Esophagus muscularis mucosa (tissue), 4 donors: ENCODE results near the gene EML6. TPM values are rescaled to one million over a fixed set of nuclear protein-coding genes. Genes with fewer than 3 reads are reported as not detected.

Source experiments
- DNase-seq: peaks from one replicate; pipeline ENCODE4 v3.0.0-alpha.2; 2017; ENCODE audit errors: extremely low spot score
- H3K27ac ChIP-seq, 4 donors: fragments of 200-600 bp; sonication (generic); replicated peaks in 1 of 4; 1 replicate in 3 of 4; 2 replicates in 1 of 4; pipeline ENCODE4 v1.5.1; 2016 to 2019; ENCODE audit warnings: mild to moderate bottlenecking in 1 of 4
- H3K27me3 ChIP-seq, 4 donors: fragments of 200-600 bp; sonication (generic); one replicate each; pipeline versions ENCODE4 v1.5.1 to v1.6.0; 2016 to 2019
- H3K36me3 ChIP-seq, 4 donors: fragments of 200-600 bp; sonication (generic); one replicate each; pipeline ENCODE4 v1.5.1; 2016 to 2019
- H3K4me1 ChIP-seq, 4 donors: fragments of 200-600 bp; sonication (generic); one replicate each; pipeline ENCODE4 v1.5.1; 2016 to 2019
- H3K4me3 ChIP-seq, 4 donors: fragments of 200-600 bp; sonication (generic); 1 replicate in 2 of 4; 2 replicates in 2 of 4; pipeline ENCODE4 v1.5.1; 2016 to 2019; ENCODE audit warnings: mild to moderate bottlenecking in 4 of 4, moderate library complexity in 1 of 4
- H3K9me3 ChIP-seq, 4 donors: fragments of 200-600 bp; sonication (generic); 1 replicate in 3 of 4; 2 replicates in 1 of 4; pipeline ENCODE4 v1.5.1; 2016 to 2019
- EP300 ChIP-seq: sonication (generic); formaldehyde crosslinking; IDR thresholded peaks from one replicate; pipeline ENCODE4 v1.6.1; 2017; ENCODE audit warnings: antibody characterized with exemption
- POLR2A ChIP-seq: fragments of 450-650 bp; IDR thresholded peaks from one replicate; pipeline ENCODE4 v1.6.1; 2017; ENCODE audit warnings: antibody characterized with exemption, moderate library complexity, mild to moderate bottlenecking, low read depth
- POLR2AphosphoS5 ChIP-seq, 2 donors: sonication (generic); formaldehyde crosslinking; IDR thresholded peaks; one replicate each; pipeline ENCODE4 v1.6.1; 2017; ENCODE audit warnings: antibody characterized with exemption in 2 of 2
- WGBS: methylation state at CpG from one replicate; pipeline ENCODE4 v1.1.5; 2018; 5-methylcytosine and 5-hydroxymethylcytosine counted together
- intact Hi-C: fragments of 100-400 bp; cut with DNase I; formaldehyde crosslinking; loops from one replicate; pipeline ENCODE4 v1.15.1; 2023
- total RNA-seq, 4 donors: library from RNA; depleted of rRNA; stranded (reverse); fragments of >200 nt; gene quantifications; one replicate each; pipeline versions ENCODE4 v1.1.0 to v1.2.1, GENCODE V29; 2016
- TF ChIP-seq, protein P1 (sequence below), 3 experiments: fragments of 200-600 bp in 2 of 3; fragments of 450-650 bp in 1 of 3; sonication (generic) in 2 of 3; IDR thresholded peaks; one replicate each; pipeline ENCODE4 v1.5.1; 2017 to 2019; ENCODE audit warnings: antibody characterized with exemption in 3 of 3, mild to moderate bottlenecking in 2 of 3, moderate library complexity in 1 of 3

The EML6 gene
- total RNA-seq, 4 donors from 2014 or later = 0.75 to 4.6 (median 0.89) TPM

GRCh38 chr2:54979321-54980044 is 256.0 kb downstream of the EML6 start:
- TF ChIP-seq POLR2AphosphoS5 (IDR thresholded peaks at IDR 0.05) (no peak), EP300 (no peak), POLR2A (no peak)
- TF ChIP-seq, protein P1, sequence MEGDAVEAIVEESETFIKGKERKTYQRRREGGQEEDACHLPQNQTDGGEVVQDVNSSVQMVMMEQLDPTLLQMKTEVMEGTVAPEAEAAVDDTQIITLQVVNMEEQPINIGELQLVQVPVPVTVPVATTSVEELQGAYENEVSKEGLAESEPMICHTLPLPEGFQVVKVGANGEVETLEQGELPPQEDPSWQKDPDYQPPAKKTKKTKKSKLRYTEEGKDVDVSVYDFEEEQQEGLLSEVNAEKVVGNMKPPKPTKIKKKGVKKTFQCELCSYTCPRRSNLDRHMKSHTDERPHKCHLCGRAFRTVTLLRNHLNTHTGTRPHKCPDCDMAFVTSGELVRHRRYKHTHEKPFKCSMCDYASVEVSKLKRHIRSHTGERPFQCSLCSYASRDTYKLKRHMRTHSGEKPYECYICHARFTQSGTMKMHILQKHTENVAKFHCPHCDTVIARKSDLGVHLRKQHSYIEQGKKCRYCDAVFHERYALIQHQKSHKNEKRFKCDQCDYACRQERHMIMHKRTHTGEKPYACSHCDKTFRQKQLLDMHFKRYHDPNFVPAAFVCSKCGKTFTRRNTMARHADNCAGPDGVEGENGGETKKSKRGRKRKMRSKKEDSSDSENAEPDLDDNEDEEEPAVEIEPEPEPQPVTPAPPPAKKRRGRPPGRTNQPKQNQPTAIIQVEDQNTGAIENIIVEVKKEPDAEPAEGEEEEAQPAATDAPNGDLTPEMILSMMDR (IDR thresholded peaks at IDR 0.05) = no peak
- Histone ChIP-seq H3K4me1 (peaks cover 35 to 95% (median 89%) of the 10 kb centered on the region in 4 donors), H3K36me3 (peaks cover 0 to 16% (median 3%) of the 10 kb centered on the region in 4 donors), H3K27ac (peak overlapping the region in 2 of 4 donors; percentile 0 to 7), H3K27me3 (no peaks in the 10 kb centered on the region), H3K9me3 (no peaks in the 10 kb centered on the region), H3K4me3 (no peak overlapping the region)
- no peak for DNase-seq
- intact Hi-C loops = loop anchor here (10.0 kb wide), 1 partner anchor 65 kb away; no protein-coding TSS in a partner anchor
- 47% methylated on average over 4 of the region's 4 CpGs for WGBS

GRCh38 chr2:54981385-54981784 is 257.9 kb downstream of the EML6 start:
- Histone ChIP-seq H3K36me3 (peaks cover 0 to 21% (median 5%) of the 10 kb centered on the region in 4 donors), H3K27me3 (no peaks in the 10 kb centered on the region), H3K4me3 (no peak overlapping the region), H3K27ac (no peak overlapping the region), H3K4me1 (peaks cover 24 to 95% (median 88%) of the 10 kb centered on the region in 4 donors), H3K9me3 (no peaks in the 10 kb centered on the region)
- DNase-seq = no peak
- intact Hi-C loops = no loop called here
- 79% methylated on average over 2 of the region's 2 CpGs for WGBS
- TF ChIP-seq EP300 = no peak
- TF ChIP-seq, protein P1 (IDR thresholded peaks at IDR 0.05) = no peak
- TF ChIP-seq POLR2A = no peak
- TF ChIP-seq POLR2AphosphoS5 (IDR thresholded peaks at IDR 0.05) = no peak

DNA sequence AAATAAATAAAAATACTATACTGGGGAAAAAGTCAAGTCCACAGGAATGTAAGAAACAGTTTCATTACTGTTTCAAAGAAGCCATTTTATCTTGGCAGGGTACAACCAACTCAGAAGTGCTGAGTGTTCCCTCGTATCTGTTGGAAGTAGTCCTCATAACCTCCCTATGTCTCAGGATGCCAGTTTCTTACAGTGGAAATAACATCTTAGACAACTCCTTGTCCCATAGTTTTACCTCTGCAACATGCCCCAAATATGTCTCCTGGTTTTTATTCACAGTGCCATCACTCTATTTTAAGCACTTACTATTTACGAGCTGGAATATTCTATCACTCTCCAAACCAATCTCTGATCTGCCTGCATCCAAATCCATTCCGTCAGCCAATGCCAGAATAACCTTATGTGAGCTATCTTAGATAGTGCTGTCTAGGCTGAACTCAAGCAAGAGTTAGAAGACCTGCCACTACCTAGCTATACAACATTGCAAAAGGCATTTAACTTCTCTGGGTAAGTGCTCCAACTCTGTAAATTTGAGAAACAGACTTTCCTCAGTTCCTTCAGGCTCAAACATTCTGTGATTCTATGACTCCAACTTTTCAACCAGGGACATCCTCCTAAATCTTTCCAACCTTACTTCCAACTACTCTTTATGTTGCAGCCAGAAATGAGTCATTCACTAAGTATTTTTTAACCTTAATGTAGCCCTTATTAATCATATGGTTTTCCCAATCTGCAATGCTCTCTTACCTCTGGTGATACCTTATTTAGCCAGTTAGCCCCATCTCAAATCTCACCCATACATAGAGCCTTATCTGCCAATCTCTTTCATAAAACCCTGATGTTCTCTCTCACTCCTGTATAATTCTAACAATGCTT is 260.1 kb downstream of the EML6 start:
- no peaks in the 10 kb centered on the region for H3K9me3 ChIP-seq

GRCh38 chr2:54984476-54984875 is 261.0 kb downstream of the EML6 start:
- Histone ChIP-seq H3K4me3 (no peak overlapping the region), H3K27ac (no peak overlapping the region), H3K9me3 (no peaks in the 10 kb centered on the region), H3K4me1 (peaks cover 6 to 93% (median 88%) of the 10 kb centered on the region in 4 donors), H3K27me3 (no peaks in the 10 kb centered on the region), H3K36me3 (peaks cover 0 to 24% (median 8%) of the 10 kb centered on the region in 4 donors)
- TF ChIP-seq, protein P1 (IDR thresholded peaks at IDR 0.05) = no peak
- TF ChIP-seq POLR2A = no peak
- no peak for TF ChIP-seq POLR2AphosphoS5 (IDR thresholded peaks at IDR 0.05)
- no peak for TF ChIP-seq EP300
- DNase-seq = no peak
- intact Hi-C loops = no loop called here

More for the DNA sequence above, 260.1 kb downstream of the EML6 start:
- TF ChIP-seq EP300 (no peak), POLR2A (no peak), POLR2AphosphoS5 (IDR thresholded peaks at IDR 0.05) (no peak)
- TF ChIP-seq, protein P1 (IDR thresholded peaks at IDR 0.05) = no peak
- peak overlapping the region in 3 of 4 donors; percentile 8 to 19 (median 8) for H3K27ac ChIP-seq
- H3K36me3 ChIP-seq = peaks cover 0 to 24% (median 8%) of the 10 kb centered on the region in 4 donors
- 21% methylated on average over 3 of the region's 3 CpGs for WGBS
- no peaks in the 10 kb centered on the region for H3K27me3 ChIP-seq
- H3K4me1 ChIP-seq = peaks cover 8 to 93% (median 87%) of the 10 kb centered on the region in 4 donors
- H3K4me3 ChIP-seq = no peak overlapping the region
- no peak for DNase-seq
- intact Hi-C loops = no loop called here
